Testis (tissue), 2 donors: Measurements from ENCODE around the gene UGT1A5.

Experiments
- POLR2A ChIP-seq: fragments of 450-650 bp; IDR thresholded peaks from one replicate; pipeline ENCODE4 v1.6.1; 2017; ENCODE audit warnings: antibody characterized with exemption, mild to moderate bottlenecking, moderate library complexity
- TF ChIP-seq, protein P1 (sequence below), 3 experiments: fragments of 450-650 bp in 2 of 3; fragments of 200-600 bp in 1 of 3; sonication (generic) in 1 of 3; IDR thresholded peaks; one replicate each; pipeline ENCODE4 v1.5.1; 2016 to 2019; ENCODE audit warnings: antibody characterized with exemption in 3 of 3, mild to moderate bottlenecking in 2 of 3, moderate library complexity in 1 of 3

DNA sequence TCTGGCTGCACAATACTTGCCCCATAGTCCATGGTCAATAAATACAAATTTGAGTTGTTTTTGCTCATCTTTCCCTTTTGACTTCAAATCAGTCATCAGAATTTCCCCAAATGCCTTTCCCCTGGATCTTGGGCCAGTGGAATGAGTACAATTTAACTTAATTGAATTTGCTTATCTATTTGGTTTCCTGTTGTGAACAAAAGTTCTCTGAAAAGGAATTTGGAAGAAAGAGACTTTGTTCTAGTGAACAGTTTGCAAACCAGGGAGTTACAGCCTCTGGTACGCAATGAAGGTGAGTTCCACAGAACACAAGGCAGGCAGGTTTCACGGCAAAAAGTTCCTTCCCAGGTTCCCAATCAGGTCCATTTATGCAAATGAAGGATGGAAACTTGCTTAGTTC, 46.1 kb downstream of the UGT1A5 start:
- TF ChIP-seq, protein P1, sequence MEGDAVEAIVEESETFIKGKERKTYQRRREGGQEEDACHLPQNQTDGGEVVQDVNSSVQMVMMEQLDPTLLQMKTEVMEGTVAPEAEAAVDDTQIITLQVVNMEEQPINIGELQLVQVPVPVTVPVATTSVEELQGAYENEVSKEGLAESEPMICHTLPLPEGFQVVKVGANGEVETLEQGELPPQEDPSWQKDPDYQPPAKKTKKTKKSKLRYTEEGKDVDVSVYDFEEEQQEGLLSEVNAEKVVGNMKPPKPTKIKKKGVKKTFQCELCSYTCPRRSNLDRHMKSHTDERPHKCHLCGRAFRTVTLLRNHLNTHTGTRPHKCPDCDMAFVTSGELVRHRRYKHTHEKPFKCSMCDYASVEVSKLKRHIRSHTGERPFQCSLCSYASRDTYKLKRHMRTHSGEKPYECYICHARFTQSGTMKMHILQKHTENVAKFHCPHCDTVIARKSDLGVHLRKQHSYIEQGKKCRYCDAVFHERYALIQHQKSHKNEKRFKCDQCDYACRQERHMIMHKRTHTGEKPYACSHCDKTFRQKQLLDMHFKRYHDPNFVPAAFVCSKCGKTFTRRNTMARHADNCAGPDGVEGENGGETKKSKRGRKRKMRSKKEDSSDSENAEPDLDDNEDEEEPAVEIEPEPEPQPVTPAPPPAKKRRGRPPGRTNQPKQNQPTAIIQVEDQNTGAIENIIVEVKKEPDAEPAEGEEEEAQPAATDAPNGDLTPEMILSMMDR (IDR thresholded peaks at IDR 0.05), result no peak
- TF ChIP-seq POLR2A, result no peak
